Right lobe of liver (tissue), 6 donors: ENCODE measurements around the gene MTUS2. TPM values are rescaled to one million over a fixed set of nuclear protein-coding genes. Genes with fewer than 3 reads are reported as not detected.
A peak's percentile ranks its signal among the peaks of the same experiment; 100 is the strongest.

ENCODE experiments used
- ATAC-seq, 4 donors: fragments of 200-7000 bp; cut with Tn5 transposase; one replicate each; pipeline ENCODE4 v1.9.1; 2020; ENCODE audit warnings: mild to moderate bottlenecking in 4 of 4, moderate library complexity in 4 of 4
- DNase-seq, 3 donors: peaks; one replicate each; pipeline ENCODE4 v3.0.0-alpha.2; 2020
- H3K27ac ChIP-seq, 3 donors: fragments of 200-600 bp; one replicate each; pipeline ENCODE4 v1.8.0; 2022
- H3K27me3 ChIP-seq, 2 donors: fragments of 200-600 bp; one replicate each; pipeline ENCODE4 v1.8.0; 2022
- H3K36me3 ChIP-seq, 4 donors: fragments of 200-600 bp; sonication (generic) in 1 of 4; one replicate each; pipeline versions ENCODE4 v1.5.1 to v1.8.0; 2017 to 2022; ENCODE audit warnings: control low read depth in 1 of 4
- H3K4me1 ChIP-seq, 4 donors: fragments of 200-600 bp; sonication (generic) in 1 of 4; one replicate each; pipeline versions ENCODE4 v1.5.1 to v1.8.0; 2017 to 2022; ENCODE audit warnings: control low read depth in 1 of 4
- H3K4me3 ChIP-seq, 3 donors: fragments of 200-600 bp; one replicate each; pipeline ENCODE4 v1.8.0; 2022
- H3K9me3 ChIP-seq, 4 donors: fragments of 200-600 bp; sonication (generic) in 1 of 4; one replicate each; pipeline versions ENCODE4 v1.5.1 to v1.8.0; 2017 to 2022; ENCODE audit warnings: control low read depth in 1 of 4
- POLR2A ChIP-seq: fragments of 450-650 bp; IDR thresholded peaks from one replicate; pipeline ENCODE4 v1.6.1; 2017; ENCODE audit warnings: antibody characterized with exemption, mild to moderate bottlenecking
- WGBS: methylation state at CpG from one replicate; pipeline ENCODE4 v1.1.6; 2018; ENCODE audit warnings: low coverage, low lambda C conversion rate; ENCODE audit not compliant: insufficient coverage; ENCODE audit errors: missing lambda C conversion rate; 5-methylcytosine and 5-hydroxymethylcytosine counted together
- intact Hi-C, 2 donors: fragments of 100-400 bp; cut with DNase I; formaldehyde crosslinking; loops; one replicate each; pipeline versions ENCODE4 v1.11.2 to v1.14.1; 2022
- total RNA-seq, 6 experiments: library from RNA; depleted of rRNA in 2 of 6; stranded (reverse); fragments of >200 nt in 2 of 6; fragmentation: NEBNext Ultra II Directional in 3 of 6; extraction: Animal tissue kit (Norgen Biotek cat#: 25700) in 3 of 6; gene quantifications; one replicate each; pipeline versions ENCODE4 v1.1.0 to v1.2.4, GENCODE V29; 2016 to 2023
- TF ChIP-seq, protein P1 (sequence below), 4 donors: fragments of 200-600 bp in 3 of 4; fragments of 450-650 bp in 1 of 4; IDR thresholded peaks; one replicate each; pipeline versions ENCODE4 v1.5.1 to v1.8.0; 2016 to 2022; ENCODE audit warnings: antibody characterized with exemption in 4 of 4, mild to moderate bottlenecking in 2 of 4
- donor health status: DM: no; HTN: yes; CAD: no.
- donor health status: DM: no; HTN: no; CAD: no.
- donor health status: DM: no; HTN: no; CAD: no.
- donor health status: DM: no; HTN: yes; CAD: no.
- donor health status: DM: no; HTN: yes; CAD: no.

The MTUS2 gene
- total RNA-seq, 6 experiments from 2014 or later: 0.15 to 2.2 (median 0.98) TPM

DNA sequence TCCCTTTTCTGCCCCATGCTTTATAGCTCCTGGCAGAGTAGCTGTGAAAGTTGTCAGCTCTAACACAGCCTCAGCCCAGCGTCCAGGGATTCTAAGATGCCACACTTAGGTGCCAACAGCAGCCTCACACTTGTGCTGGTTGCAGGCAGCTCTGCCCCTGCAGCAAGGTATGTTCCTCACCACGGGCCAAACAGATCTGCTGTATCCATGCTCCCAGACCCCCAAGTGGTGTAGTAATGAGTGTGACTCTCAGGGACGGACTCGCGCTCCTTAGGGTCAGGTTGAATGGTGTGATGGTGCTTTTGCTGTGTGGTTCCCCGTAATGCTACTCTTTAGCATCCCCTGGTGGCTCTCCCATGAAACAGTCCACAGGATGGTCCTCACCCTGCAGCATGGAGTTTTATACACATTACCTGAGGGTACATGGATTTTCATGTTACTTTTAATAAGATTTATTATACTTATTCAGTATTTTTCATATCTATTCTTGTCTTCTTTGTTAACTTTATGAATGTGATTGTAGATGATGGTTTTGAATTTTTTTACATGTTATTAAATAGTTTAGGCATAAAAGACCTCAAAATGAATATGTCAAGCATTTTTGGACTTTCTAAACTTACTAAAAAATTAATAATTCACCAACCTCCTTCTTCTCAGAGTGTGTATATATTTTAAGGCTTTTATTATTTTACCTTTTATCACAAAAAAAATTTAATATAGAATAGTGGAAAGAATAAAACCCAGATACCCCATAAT lies 542.9 kb downstream of the MTUS2 start:
- DNase-seq (peak in 1 of 3 donors; percentile 26), ATAC-seq (peak; percentile 93 to 100 (median 96))
- H3K9me3 ChIP-seq: no peaks in the 10 kb centered on the region
- 11% methylated on average over 6 of the region's 6 CpGs for WGBS
- H3K27ac ChIP-seq: no peak overlapping the region
- H3K36me3 ChIP-seq: no peaks in the 10 kb centered on the region
- H3K4me1 ChIP-seq: no peaks in the 10 kb centered on the region
- no peaks in the 10 kb centered on the region for H3K27me3 ChIP-seq
- no peak overlapping the region for H3K4me3 ChIP-seq
- intact Hi-C loops: loop anchor here in 1 of 2 donors (10.0 kb wide), 1 partner anchor 548 kb away; no protein-coding TSS in a partner anchor
- TF ChIP-seq POLR2A: no peak
- TF ChIP-seq, protein P1, sequence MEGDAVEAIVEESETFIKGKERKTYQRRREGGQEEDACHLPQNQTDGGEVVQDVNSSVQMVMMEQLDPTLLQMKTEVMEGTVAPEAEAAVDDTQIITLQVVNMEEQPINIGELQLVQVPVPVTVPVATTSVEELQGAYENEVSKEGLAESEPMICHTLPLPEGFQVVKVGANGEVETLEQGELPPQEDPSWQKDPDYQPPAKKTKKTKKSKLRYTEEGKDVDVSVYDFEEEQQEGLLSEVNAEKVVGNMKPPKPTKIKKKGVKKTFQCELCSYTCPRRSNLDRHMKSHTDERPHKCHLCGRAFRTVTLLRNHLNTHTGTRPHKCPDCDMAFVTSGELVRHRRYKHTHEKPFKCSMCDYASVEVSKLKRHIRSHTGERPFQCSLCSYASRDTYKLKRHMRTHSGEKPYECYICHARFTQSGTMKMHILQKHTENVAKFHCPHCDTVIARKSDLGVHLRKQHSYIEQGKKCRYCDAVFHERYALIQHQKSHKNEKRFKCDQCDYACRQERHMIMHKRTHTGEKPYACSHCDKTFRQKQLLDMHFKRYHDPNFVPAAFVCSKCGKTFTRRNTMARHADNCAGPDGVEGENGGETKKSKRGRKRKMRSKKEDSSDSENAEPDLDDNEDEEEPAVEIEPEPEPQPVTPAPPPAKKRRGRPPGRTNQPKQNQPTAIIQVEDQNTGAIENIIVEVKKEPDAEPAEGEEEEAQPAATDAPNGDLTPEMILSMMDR (IDR thresholded peaks at IDR 0.05): peak; percentile 89 to 95 (median 93)

DNA sequence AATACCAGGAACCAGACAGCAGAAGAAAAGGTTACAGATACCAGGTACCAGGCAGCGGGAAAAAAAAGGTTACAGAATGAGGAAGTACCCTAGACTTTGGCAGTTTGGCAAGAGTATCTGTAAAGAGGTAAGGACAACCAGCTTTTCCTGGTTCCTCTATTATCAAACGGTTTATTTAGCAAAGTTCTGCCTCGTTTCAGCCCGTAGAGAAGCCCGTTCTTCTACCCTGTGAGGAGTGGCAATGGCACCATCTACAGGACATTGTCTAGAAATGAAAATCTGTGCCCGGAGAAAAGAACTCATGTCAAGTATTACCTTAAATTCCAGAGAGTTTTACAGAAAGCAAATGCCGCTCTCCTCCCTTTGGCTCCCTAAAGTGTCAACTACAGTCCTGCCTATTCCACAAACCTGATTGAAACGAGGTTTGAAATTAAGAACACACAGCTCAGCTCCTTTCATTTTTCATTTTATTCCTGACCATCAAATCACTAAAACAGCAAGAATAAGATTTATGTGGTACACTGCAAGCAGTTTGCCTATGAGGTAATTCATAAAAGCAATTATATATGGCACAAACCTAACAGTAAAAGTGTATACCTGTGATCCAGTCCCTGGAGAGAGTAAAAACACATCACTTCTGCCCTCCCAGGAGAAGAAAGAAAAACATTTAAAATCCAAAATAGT lies 549.1 kb downstream of the MTUS2 start:
- 2% methylated on average over 8 of the region's 8 CpGs for WGBS
- H3K4me1 ChIP-seq: no peaks in the 10 kb centered on the region
- DNase-seq (no peak), ATAC-seq (peak; percentile 77 to 99 (median 82))
- no peaks in the 10 kb centered on the region for H3K27me3 ChIP-seq
- H3K27ac ChIP-seq: no peak overlapping the region
- H3K4me3 ChIP-seq: no peak overlapping the region
- TF ChIP-seq, protein P1 (IDR thresholded peaks at IDR 0.05): peak; percentile 44 to 65 (median 58)
- TF ChIP-seq POLR2A: no peak
- H3K9me3 ChIP-seq: no peaks in the 10 kb centered on the region
- H3K36me3 ChIP-seq: no peaks in the 10 kb centered on the region
- intact Hi-C loops: loop anchor here in 1 of 2 donors (10.0 kb wide), 1 partner anchor 554 kb away; no protein-coding TSS in a partner anchor

DNA sequence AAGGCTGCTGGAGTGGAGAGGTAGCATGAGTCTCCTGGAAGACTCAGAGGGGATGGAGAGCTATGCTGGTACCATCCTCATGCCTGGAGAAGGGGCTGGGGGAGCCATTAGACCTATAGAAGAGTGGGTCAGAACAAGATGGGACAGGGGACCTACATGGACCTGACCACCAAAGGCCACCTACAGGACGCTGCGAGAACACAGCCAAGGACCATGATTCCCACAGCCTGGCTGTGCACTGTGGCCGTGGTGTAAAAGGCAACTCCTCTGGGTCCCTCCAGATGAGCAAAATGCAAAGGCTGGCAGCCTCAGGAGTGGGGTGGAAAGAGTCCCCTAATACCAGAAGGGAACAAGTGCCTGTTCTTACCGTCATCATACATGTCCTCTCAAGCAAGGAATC lies 559.1 kb downstream of the MTUS2 start:
- WGBS: 85% methylated on average over 4 of the region's 4 CpGs
- H3K36me3 ChIP-seq: no peaks in the 10 kb centered on the region
- ATAC-seq (no peak), DNase-seq (no peak)
- H3K4me3 ChIP-seq: no peak overlapping the region
- TF ChIP-seq, protein P1 (IDR thresholded peaks at IDR 0.05): no peak
- TF ChIP-seq POLR2A: no peak
- intact Hi-C loops: no loop called here
- H3K27me3 ChIP-seq: no peaks in the 10 kb centered on the region
- no peaks in the 10 kb centered on the region for H3K9me3 ChIP-seq
- H3K27ac ChIP-seq: no peak overlapping the region
- H3K4me1 ChIP-seq: no peaks in the 10 kb centered on the region

DNA sequence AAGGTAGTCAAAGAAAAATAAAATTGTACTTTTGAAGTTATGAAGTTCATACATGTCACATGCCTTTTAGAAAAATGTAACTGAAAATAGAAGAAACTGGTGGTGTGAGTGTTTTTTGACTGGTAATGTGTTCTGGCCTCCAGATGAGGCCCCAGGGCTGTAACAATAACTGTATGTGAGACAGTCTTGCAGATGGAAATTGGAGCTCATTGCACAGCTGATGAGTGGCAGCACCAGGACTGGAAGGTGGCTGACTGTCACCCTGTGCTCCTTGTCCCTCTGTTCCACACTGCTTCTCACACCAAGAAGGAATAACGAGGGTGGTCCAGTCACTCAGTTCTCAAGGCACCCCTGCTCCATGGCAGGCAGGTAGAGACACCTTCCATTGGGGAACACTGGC lies 559.7 kb downstream of the MTUS2 start:
- Histone ChIP-seq H3K36me3 (no peaks in the 10 kb centered on the region), H3K9me3 (no peaks in the 10 kb centered on the region), H3K27ac (no peak overlapping the region), H3K4me1 (no peaks in the 10 kb centered on the region), H3K4me3 (no peak overlapping the region), H3K27me3 (no peaks in the 10 kb centered on the region)
- ATAC-seq (no peak), DNase-seq (no peak)
- TF ChIP-seq POLR2A: no peak
- TF ChIP-seq, protein P1 (IDR thresholded peaks at IDR 0.05): no peak
- intact Hi-C loops: no loop called here
- 0% methylated on average over 1 of the region's 1 CpG for WGBS
